ENCODE results near the gene TOP1. TPM values are rescaled to one million over a fixed set of nuclear protein-coding genes. Genes with fewer than 3 reads are reported as not detected.

Gene TOP1
- polyA plus RNA-seq, 4 donors, result 46.2 to 74.3 (median 69.8) TPM

GRCh38 chr20:41046716-41047115, 18.1 kb downstream of the TOP1 start:
- H3K4me1 ChIP-seq (ENCODE audit: control insufficient read depth in 3 of 3, insufficient read depth in 2 of 3, low read depth in 1 of 3, low read length in 2 of 3), result peaks cover 19 to 46% (median 45%) of the 10 kb centered on the region in 3 donors

DNA sequence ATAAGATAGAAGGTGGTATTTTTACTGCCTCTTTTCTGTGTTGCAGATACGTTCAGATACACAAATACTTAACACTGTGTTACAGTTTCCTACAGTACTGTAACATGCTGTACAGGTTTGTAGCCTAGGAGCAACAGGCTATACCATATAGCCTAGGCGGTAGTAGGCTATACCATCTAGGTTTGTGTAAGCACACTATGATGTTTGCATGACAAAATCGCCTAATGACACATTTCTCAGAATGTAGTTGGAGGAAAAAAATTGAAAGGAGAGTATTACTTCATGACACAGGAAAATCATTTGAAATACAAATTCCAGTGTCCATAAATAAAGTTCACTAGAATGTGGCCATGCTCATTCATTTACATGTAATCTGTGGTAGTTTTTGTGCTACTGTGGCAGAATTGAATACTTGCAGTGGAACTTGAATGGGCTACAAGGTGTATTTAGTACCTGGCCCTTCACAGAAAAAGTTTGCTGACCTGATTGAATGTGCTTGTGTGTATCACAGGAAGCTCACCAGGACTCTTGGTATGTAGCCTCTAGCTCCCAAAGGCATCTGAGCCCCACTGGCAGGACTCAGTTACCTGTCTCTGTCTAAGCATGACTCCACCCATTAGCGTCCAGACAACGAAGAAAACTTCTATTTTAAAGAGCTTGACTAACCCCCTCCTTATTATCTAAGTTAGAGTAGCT, 18.8 kb downstream of the TOP1 start:
- peaks cover 21 to 50% (median 48%) of the 10 kb centered on the region in 3 donors for H3K4me1 ChIP-seq (ENCODE audit: control insufficient read depth in 3 of 3, insufficient read depth in 2 of 3, low read depth in 1 of 3, low read length in 2 of 3)
- no peaks in the 10 kb centered on the region for H3K27me3 ChIP-seq (ENCODE audit: control insufficient read depth in 3 of 3, insufficient read depth in 3 of 3, low read length in 3 of 3)
- no peak for FAIRE-seq
- peaks cover 0 to 3% (median 2%) of the 10 kb centered on the region in 3 donors for H3K36me3 ChIP-seq (ENCODE audit: control insufficient read depth in 3 of 3, insufficient read depth in 2 of 3, low read depth in 1 of 3, low read length in 3 of 3)
- H3K9me3 ChIP-seq (ENCODE audit: control insufficient read depth in 2 of 2, insufficient read depth in 1 of 2, low read depth in 1 of 2, low read length in 1 of 2), result no peaks in the 10 kb centered on the region
- H3K4me3 ChIP-seq (ENCODE audit: low read depth in 1 of 3, low read length in 3 of 3), result peak overlapping the region in 1 of 3 donors; percentile 1
- WGBS, 3 donors, result 36 to 39% (median 37%) methylated on average over 5 of the region's 5 CpGs
- peak overlapping the region; percentile 67 to 76 (median 67) for H3K27ac ChIP-seq (ENCODE audit: low read depth in 1 of 3, low read length in 2 of 3)
- no peak for DNase-seq

More at GRCh38 chr20:41046716-41047115, 18.1 kb downstream of the TOP1 start:
- Histone ChIP-seq H3K9me3 (ENCODE audit: control insufficient read depth in 2 of 2, insufficient read depth in 1 of 2, low read depth in 1 of 2, low read length in 1 of 2) (no peaks in the 10 kb centered on the region), H3K36me3 (ENCODE audit: control insufficient read depth in 3 of 3, insufficient read depth in 2 of 3, low read depth in 1 of 3, low read length in 3 of 3) (peaks cover 0 to 6% (median 2%) of the 10 kb centered on the region in 3 donors), H3K27me3 (ENCODE audit: control insufficient read depth in 3 of 3, insufficient read depth in 3 of 3, low read length in 3 of 3) (no peaks in the 10 kb centered on the region), H3K4me3 (ENCODE audit: low read depth in 1 of 3, low read length in 3 of 3) (no peak overlapping the region), H3K27ac (ENCODE audit: low read depth in 1 of 3, low read length in 2 of 3) (peak overlapping the region in 1 of 3 donors; percentile 33)
- no peak for FAIRE-seq
- DNase-seq, result no peak
- 65 to 84% (median 66%) methylated on average over 2 of the region's 2 CpGs for WGBS, 3 donors

DNA sequence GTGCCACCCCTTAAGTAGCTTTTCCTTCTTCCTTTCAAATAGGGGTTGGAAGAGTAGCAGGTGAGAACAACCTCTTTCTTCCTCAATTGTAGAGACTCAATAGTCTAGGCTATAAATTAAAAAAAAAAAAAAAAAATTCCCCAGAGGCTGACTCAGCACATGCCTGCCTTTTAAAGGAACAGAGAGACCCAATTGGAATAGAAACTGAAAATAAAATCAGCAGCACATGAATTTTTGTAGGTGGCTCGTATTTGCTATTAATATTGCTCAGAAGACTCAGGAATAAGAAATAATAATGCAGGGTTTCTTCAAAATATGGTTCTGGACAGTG, 19.3 kb downstream of the TOP1 start:
- no peaks in the 10 kb centered on the region for H3K9me3 ChIP-seq (ENCODE audit: control insufficient read depth in 2 of 2, insufficient read depth in 1 of 2, low read depth in 1 of 2, low read length in 1 of 2)
- 0 to 3% (median 1%) methylated on average over 1 of the region's 1 CpG for WGBS, 3 donors
- peaks cover 22 to 50% (median 48%) of the 10 kb centered on the region in 3 donors for H3K4me1 ChIP-seq (ENCODE audit: control insufficient read depth in 3 of 3, insufficient read depth in 2 of 3, low read depth in 1 of 3, low read length in 2 of 3)
- no peak for FAIRE-seq
- H3K27ac ChIP-seq (ENCODE audit: low read depth in 1 of 3, low read length in 2 of 3), result peak overlapping the region; percentile 67 to 76 (median 67)
- H3K4me3 ChIP-seq (ENCODE audit: low read depth in 1 of 3, low read length in 3 of 3), result peak overlapping the region in 1 of 3 donors; percentile 36
- peaks cover 0 to 3% (median 2%) of the 10 kb centered on the region in 3 donors for H3K36me3 ChIP-seq (ENCODE audit: control insufficient read depth in 3 of 3, insufficient read depth in 2 of 3, low read depth in 1 of 3, low read length in 3 of 3)
- H3K27me3 ChIP-seq (ENCODE audit: control insufficient read depth in 3 of 3, insufficient read depth in 3 of 3, low read length in 3 of 3), result no peaks in the 10 kb centered on the region
- DNase-seq, result peak; percentile 65 to 79

GRCh38 chr20:41048461-41049301, 20.1 kb downstream of the TOP1 start:
- Histone ChIP-seq H3K4me3 (ENCODE audit: low read depth in 1 of 3, low read length in 3 of 3) (peak overlapping the region in 1 of 3 donors; percentile 36), H3K27me3 (ENCODE audit: control insufficient read depth in 3 of 3, insufficient read depth in 3 of 3, low read length in 3 of 3) (no peaks in the 10 kb centered on the region), H3K36me3 (ENCODE audit: control insufficient read depth in 3 of 3, insufficient read depth in 2 of 3, low read depth in 1 of 3, low read length in 3 of 3) (peaks cover 0 to 2% (median under 1%) of the 10 kb centered on the region in 3 donors), H3K9me3 (ENCODE audit: control insufficient read depth in 2 of 2, insufficient read depth in 1 of 2, low read depth in 1 of 2, low read length in 1 of 2) (no peaks in the 10 kb centered on the region), H3K4me1 (ENCODE audit: control insufficient read depth in 3 of 3, insufficient read depth in 2 of 3, low read depth in 1 of 3, low read length in 2 of 3) (peaks cover 24 to 54% (median 48%) of the 10 kb centered on the region in 3 donors), H3K27ac (ENCODE audit: low read depth in 1 of 3, low read length in 2 of 3) (peak overlapping the region; percentile 42 to 60 (median 54))
- DNase-seq (peak; percentile 51 to 77), FAIRE-seq (no peak)
- 5 to 21% (median 12%) methylated on average over 7 of the region's 7 CpGs for WGBS, 3 donors

DNA sequence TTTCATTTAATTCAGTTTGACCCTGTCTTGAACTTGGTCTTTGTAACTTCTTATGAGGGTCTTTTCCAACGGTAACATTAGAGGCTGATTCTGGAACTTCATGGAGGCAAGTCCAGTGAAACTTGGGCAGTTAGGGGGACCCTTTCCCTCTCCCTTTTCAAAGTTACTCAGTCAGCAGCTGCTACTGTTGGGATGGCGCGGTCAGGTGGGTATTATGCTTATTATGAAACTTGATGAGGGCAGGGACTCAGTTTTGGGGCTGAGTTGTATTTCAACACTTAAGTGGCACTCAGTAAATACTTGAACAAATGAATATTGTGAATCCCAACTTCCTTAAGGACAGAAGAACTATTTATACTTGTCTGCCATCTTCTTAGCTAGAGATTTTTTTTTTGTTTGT, 20.8 kb downstream of the TOP1 start:
- no peaks in the 10 kb centered on the region for H3K27me3 ChIP-seq (ENCODE audit: control insufficient read depth in 3 of 3, insufficient read depth in 3 of 3, low read length in 3 of 3)
- peaks cover 0 to under 1% (median 0%) of the 10 kb centered on the region in 3 donors for H3K36me3 ChIP-seq (ENCODE audit: control insufficient read depth in 3 of 3, insufficient read depth in 2 of 3, low read depth in 1 of 3, low read length in 3 of 3)
- H3K27ac ChIP-seq (ENCODE audit: low read depth in 1 of 3, low read length in 2 of 3), result peak overlapping the region in 1 of 3 donors; percentile 9
- DNase-seq (no peak), FAIRE-seq (no peak)
- H3K4me1 ChIP-seq (ENCODE audit: control insufficient read depth in 3 of 3, insufficient read depth in 2 of 3, low read depth in 1 of 3, low read length in 2 of 3), result peaks cover 24 to 54% (median 49%) of the 10 kb centered on the region in 3 donors
- H3K9me3 ChIP-seq (ENCODE audit: control insufficient read depth in 2 of 2, insufficient read depth in 1 of 2, low read depth in 1 of 2, low read length in 1 of 2), result no peaks in the 10 kb centered on the region
- H3K4me3 ChIP-seq (ENCODE audit: low read depth in 1 of 3, low read length in 3 of 3), result no peak overlapping the region
- WGBS, 3 donors, result 31 to 40% (median 38%) methylated on average over 3 of the region's 3 CpGs

GRCh38 chr20:41050361-41051008, 21.9 kb downstream of the TOP1 start:
- WGBS, 3 donors, result 26 to 33% (median 32%) methylated on average over 1 of the region's 1 CpG
- FAIRE-seq (no peak), DNase-seq (no peak)
- no peaks in the 10 kb centered on the region for H3K36me3 ChIP-seq (ENCODE audit: control insufficient read depth in 3 of 3, insufficient read depth in 2 of 3, low read depth in 1 of 3, low read length in 3 of 3)
- peaks cover 24 to 57% (median 51%) of the 10 kb centered on the region in 3 donors for H3K4me1 ChIP-seq (ENCODE audit: control insufficient read depth in 3 of 3, insufficient read depth in 2 of 3, low read depth in 1 of 3, low read length in 2 of 3)
- H3K9me3 ChIP-seq (ENCODE audit: control insufficient read depth in 2 of 2, insufficient read depth in 1 of 2, low read depth in 1 of 2, low read length in 1 of 2), result no peaks in the 10 kb centered on the region
- H3K27ac ChIP-seq (ENCODE audit: low read depth in 1 of 3, low read length in 2 of 3), result peak overlapping the region in 1 of 3 donors; percentile 36
- H3K4me3 ChIP-seq (ENCODE audit: low read depth in 1 of 3, low read length in 3 of 3), result no peak overlapping the region
- no peaks in the 10 kb centered on the region for H3K27me3 ChIP-seq (ENCODE audit: control insufficient read depth in 3 of 3, insufficient read depth in 3 of 3, low read length in 3 of 3)

DNA sequence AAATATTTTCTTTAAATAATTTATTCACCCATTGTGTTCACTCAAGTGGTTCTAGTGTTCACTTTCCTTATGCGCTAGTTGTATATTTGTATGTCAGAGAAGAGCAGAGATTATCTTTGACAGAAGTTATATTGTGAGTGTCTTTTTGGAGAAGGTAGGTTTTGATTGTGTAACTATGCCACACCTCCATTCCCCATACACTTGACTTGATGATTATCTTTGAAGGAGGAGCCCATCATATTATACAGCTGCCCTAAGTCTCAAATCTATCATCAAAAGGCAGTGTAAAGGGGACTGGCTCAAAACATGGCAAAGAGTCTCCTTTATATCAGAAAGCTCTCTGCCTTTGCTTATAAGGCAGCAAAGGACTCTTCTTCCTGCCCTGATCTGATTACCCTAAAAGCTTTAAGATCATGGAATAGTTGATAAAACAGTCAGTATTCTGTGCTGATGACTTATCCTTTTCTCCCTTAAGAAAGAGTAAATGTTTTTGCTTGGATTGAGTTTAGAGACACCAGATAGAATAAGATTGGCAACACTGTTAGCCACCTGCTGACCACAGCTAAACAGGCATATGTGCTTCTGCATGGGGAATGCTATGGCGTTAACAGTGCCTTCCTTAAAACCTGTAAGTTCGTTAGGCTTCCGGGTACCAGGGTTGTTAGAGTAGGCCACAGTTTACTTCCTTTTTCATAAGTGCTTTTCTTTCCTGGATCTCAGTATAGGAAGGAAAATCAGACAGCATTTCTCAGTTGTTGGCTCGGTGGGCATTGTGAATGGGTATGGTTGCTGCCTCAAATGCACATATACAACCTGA, 22.6 kb downstream of the TOP1 start:
- Histone ChIP-seq H3K4me1 (ENCODE audit: control insufficient read depth in 3 of 3, insufficient read depth in 2 of 3, low read depth in 1 of 3, low read length in 2 of 3) (peaks cover 26 to 57% (median 49%) of the 10 kb centered on the region in 3 donors), H3K27ac (ENCODE audit: low read depth in 1 of 3, low read length in 2 of 3) (peak overlapping the region in 1 of 3 donors; percentile 14)
- peak in 1 of 2 donors; percentile 50 for DNase-seq

More for the DNA sequence above, 22.6 kb downstream of the TOP1 start:
- H3K4me3 ChIP-seq (ENCODE audit: low read depth in 1 of 3, low read length in 3 of 3), result no peak overlapping the region
- 32 to 47% (median 40%) methylated on average over 5 of the region's 5 CpGs for WGBS, 3 donors
- no peak for FAIRE-seq
- H3K27me3 ChIP-seq (ENCODE audit: control insufficient read depth in 3 of 3, insufficient read depth in 3 of 3, low read length in 3 of 3), result no peaks in the 10 kb centered on the region
- H3K36me3 ChIP-seq (ENCODE audit: control insufficient read depth in 3 of 3, insufficient read depth in 2 of 3, low read depth in 1 of 3, low read length in 3 of 3), result no peaks in the 10 kb centered on the region
- H3K9me3 ChIP-seq (ENCODE audit: control insufficient read depth in 2 of 2, insufficient read depth in 1 of 2, low read depth in 1 of 2, low read length in 1 of 2), result no peaks in the 10 kb centered on the region
